Osteoblast (primary cell): ENCODE results near the gene CA5A. TPM values are rescaled to one million over a fixed set of nuclear protein-coding genes. Genes with fewer than 3 reads are reported as not detected.
"Not testable (repeated sequence)": the region's sequence is repeated elsewhere in the genome, so short reads cannot be mapped to it uniquely, and the experiment has no call there.

Source experiments
- DNase-seq: peaks from one replicate; pipeline ENCODE4 v3.0.0; 2011; ENCODE audit warnings: low spot score, mixed read lengths; ENCODE audit not compliant: insufficient read length; ENCODE audit errors: missing footprints
- H2AFZ ChIP-seq: 2 replicates; pipeline ENCODE4 v1.6.0; 2011; ENCODE audit warnings: mild to moderate bottlenecking, low read length
- H3K27ac ChIP-seq: 2 replicates; pipeline ENCODE4 v1.5.1; 2011; ENCODE audit warnings: mild to moderate bottlenecking, low read depth, low read length, moderate library complexity
- H3K27me3 ChIP-seq: 2 replicates; pipeline ENCODE4 v1.6.0; 2012; ENCODE audit warnings: mild to moderate bottlenecking, control low read depth, inconsistent platforms, low read length, moderate library complexity; ENCODE audit not compliant: insufficient read depth
- H3K36me3 ChIP-seq: 2 replicates; pipeline ENCODE4 v1.5.1; 2011; ENCODE audit warnings: mild to moderate bottlenecking, low read length, control low read depth, moderate library complexity; ENCODE audit not compliant: insufficient read depth
- H3K4me1 ChIP-seq: 2 replicates; pipeline ENCODE4 v1.5.1; 2011; ENCODE audit warnings: mild to moderate bottlenecking, low read length, control low read depth, moderate library complexity; ENCODE audit not compliant: insufficient read depth
- H3K4me2 ChIP-seq: 2 replicates; pipeline ENCODE4 v1.6.0; 2011; ENCODE audit warnings: mild to moderate bottlenecking, low read length; ENCODE audit not compliant: insufficient read depth
- H3K4me3 ChIP-seq: fragments of 200-600 bp; sonication (generic); 3 replicates; pipeline ENCODE4 v1.5.1; 2012; ENCODE audit warnings: mild to moderate bottlenecking, low read length, inconsistent platforms; ENCODE audit not compliant: insufficient read depth
- H3K79me2 ChIP-seq: 2 replicates; pipeline ENCODE4 v1.6.0; 2012; ENCODE audit warnings: mild to moderate bottlenecking, low read length, control low read depth, inconsistent platforms; ENCODE audit not compliant: insufficient read depth
- H3K9me3 ChIP-seq: 2 replicates; pipeline ENCODE4 v1.5.1; 2011; ENCODE audit warnings: low read depth, low read length, control low read depth
- H4K20me1 ChIP-seq: 2 replicates; pipeline ENCODE4 v1.6.0; 2012; ENCODE audit warnings: mild to moderate bottlenecking, low read length, control low read depth; ENCODE audit not compliant: insufficient read depth
- CTCF ChIP-seq: IDR thresholded peaks from 2 replicates; pipeline ENCODE4 v1.5.1; 2011; ENCODE audit warnings: mild to moderate bottlenecking, low read depth, low read length, moderate library complexity; ENCODE audit errors: extremely low read depth
- total RNA-seq: library from RNA; depleted of rRNA; stranded (reverse); fragments of >200 nt; gene quantifications from 2 replicates; pipeline ENCODE4 v1.2.3, GENCODE V29; 2012

CA5A gene
- total RNA-seq, 1 donor, result not detected

GRCh38 chr16:87918866-87919680, 17.3 kb downstream of the CA5A start:
- no peaks in the 10 kb centered on the region for H4K20me1 ChIP-seq
- H3K4me1 ChIP-seq, result peaks cover 5% of the 10 kb centered on the region
- no peaks in the 10 kb centered on the region for H3K79me2 ChIP-seq
- peak overlapping the region; percentile 47 for H3K4me3 ChIP-seq
- peaks cover 9% of the 10 kb centered on the region for H3K27me3 ChIP-seq
- peak overlapping the region; percentile 70 for H3K4me2 ChIP-seq
- DNase-seq, result peak; percentile 73
- H3K36me3 ChIP-seq, result no peaks in the 10 kb centered on the region
- peak overlapping the region; percentile 89 for H2AFZ ChIP-seq
- no peaks in the 10 kb centered on the region for H3K9me3 ChIP-seq
- H3K27ac ChIP-seq, result no peak overlapping the region
- no peak for TF ChIP-seq CTCF

- no peaks in the 10 kb centered on the region for H3K36me3 ChIP-seq
- H3K27ac ChIP-seq, result no peak overlapping the region
- peaks cover 5% of the 10 kb centered on the region for H3K4me1 ChIP-seq
- peak overlapping the region; percentile 89 for H2AFZ ChIP-seq
- no peaks in the 10 kb centered on the region for H3K9me3 ChIP-seq
- peak overlapping the region; percentile 47 for H3K4me3 ChIP-seq
- peak overlapping the region; percentile 70 for H3K4me2 ChIP-seq
- no peaks in the 10 kb centered on the region for H4K20me1 ChIP-seq
- peak; percentile 39 for DNase-seq
- H3K27me3 ChIP-seq, result peaks cover 6% of the 10 kb centered on the region
- no peaks in the 10 kb centered on the region for H3K79me2 ChIP-seq
- no peak for TF ChIP-seq CTCF
Observed at GRCh38 chr16:87918338-87918737, 18.0 kb downstream of the CA5A start.

- no peak overlapping the region for H2AFZ ChIP-seq
- no peaks in the 10 kb centered on the region for H3K36me3 ChIP-seq
- H3K4me2 ChIP-seq, result no peak overlapping the region
- no peak overlapping the region for H3K4me3 ChIP-seq
- peaks cover 4% of the 10 kb centered on the region for H3K27me3 ChIP-seq
- H4K20me1 ChIP-seq, result no peaks in the 10 kb centered on the region
- peaks cover 5% of the 10 kb centered on the region for H3K4me1 ChIP-seq
- no peak for DNase-seq
- no peak overlapping the region for H3K27ac ChIP-seq
- H3K9me3 ChIP-seq, result no peaks in the 10 kb centered on the region
- no peaks in the 10 kb centered on the region for H3K79me2 ChIP-seq
- TF ChIP-seq CTCF, result no peak
Observed at GRCh38 chr16:87917503-87917902, 18.8 kb downstream of the CA5A start.

GRCh38 chr16:87914812-87915211, 21.5 kb downstream of the CA5A start:
- Histone ChIP-seq H3K4me3 (no peak overlapping the region), H3K4me2 (no peak overlapping the region), H3K36me3 (no peaks in the 10 kb centered on the region), H3K9me3 (no peaks in the 10 kb centered on the region), H2AFZ (no peak overlapping the region), H3K27me3 (no peaks in the 10 kb centered on the region), H3K79me2 (no peaks in the 10 kb centered on the region), H3K27ac (no peak overlapping the region), H4K20me1 (no peaks in the 10 kb centered on the region), H3K4me1 (peaks cover 15% of the 10 kb centered on the region)
- TF ChIP-seq CTCF, result no peak
- no peak for DNase-seq

- H3K4me3 ChIP-seq, H3K27ac ChIP-seq, H3K4me2 ChIP-seq, H4K20me1 ChIP-seq, H3K9me3 ChIP-seq, H3K27me3 ChIP-seq, H2AFZ ChIP-seq, H3K36me3 ChIP-seq, H3K79me2 ChIP-seq: not testable (repeated sequence)
- peak; percentile 42 for DNase-seq
- H3K4me1 ChIP-seq, result peaks cover 15% of the 10 kb centered on the region
Observed at GRCh38 chr16:87914021-87914725, 22.2 kb downstream of the CA5A start.

GRCh38 chr16:87912691-87913090, 23.6 kb downstream of the CA5A start:
- not testable (repeated sequence) for H3K4me3 ChIP-seq, H4K20me1 ChIP-seq, H3K4me2 ChIP-seq, H3K9me3 ChIP-seq, H3K36me3 ChIP-seq, H3K79me2 ChIP-seq, H3K27me3 ChIP-seq, H2AFZ ChIP-seq, H3K27ac ChIP-seq
- peaks cover 10% of the 10 kb centered on the region for H3K4me1 ChIP-seq
- peak; percentile 46 for DNase-seq
